OCI-LY7 (cell line): ENCODE results near the gene EFNA2. TPM values are rescaled to one million over a fixed set of nuclear protein-coding genes. Genes with fewer than 3 reads are reported as not detected.

Experiments
- BruUV-seq: library from RNA; stranded (reverse); fragments of 400-500 nt; replicated peaks from 2 replicates; lab custom pipeline; 2021; lab: Mats Ljungman, UMichigan
- CTCF ChIA-PET: fragments of 300-600 bp; sonication (Branson Sonifier 250); formaldehyde crosslinking; loops from one replicate; lab custom pipeline; 2022; ENCODE audit warnings: antibody characterized with exemption; ENCODE audit not compliant: unreplicated experiment; lab: Charles Lee
- POLR2A ChIA-PET: fragments of 300-600 bp; sonication (Branson Sonifier 250); formaldehyde crosslinking; loops from one replicate; lab custom pipeline; 2022; ENCODE audit warnings: antibody characterized with exemption; lab: Charles Lee
- DNase-seq: peaks from one replicate; pipeline ENCODE4 v3.0.0-alpha.2; 2015; ENCODE audit warnings: low spot score
- H2AFZ ChIP-seq: fragments of 200-600 bp; sonication (generic), shearing (Covaris generic); 2 replicates; pipeline ENCODE4 v1.6.1; 2014; ENCODE audit warnings: mild to moderate bottlenecking, antibody characterized with exemption, low read length, moderate library complexity
- H3K27ac ChIP-seq: fragments of 200-600 bp; sonication (generic); 2 replicates; pipeline ENCODE4 v1.5.1; 2014; ENCODE audit warnings: mixed run types, low read depth, mild to moderate bottlenecking, moderate library complexity, low read length, inconsistent platforms; ENCODE audit not compliant: poor library complexity, severe bottlenecking
- H3K36me3 ChIP-seq: fragments of 200-600 bp; sonication (generic); 2 replicates; pipeline ENCODE4 v1.6.1; 2014; ENCODE audit warnings: mild to moderate bottlenecking, antibody characterized with exemption, low read length, moderate library complexity, mixed read lengths; ENCODE audit not compliant: insufficient read depth
- H3K4me1 ChIP-seq: fragments of 200-600 bp; sonication (generic); 2 replicates; pipeline ENCODE4 v1.5.1; 2014; ENCODE audit warnings: mild to moderate bottlenecking, low read length; ENCODE audit not compliant: insufficient read depth, poor library complexity, severe bottlenecking
- H3K4me2 ChIP-seq: fragments of 200-600 bp; sonication (generic); 2 replicates; pipeline ENCODE4 v1.6.1; 2014; ENCODE audit warnings: mild to moderate bottlenecking, low read length
- H3K4me3 ChIP-seq: fragments of 200-600 bp; sonication (generic); 2 replicates; pipeline ENCODE4 v1.5.1; 2014; ENCODE audit warnings: mild to moderate bottlenecking, low read depth, low read length; ENCODE audit not compliant: poor library complexity, severe bottlenecking
- H3K79me2 ChIP-seq: fragments of 200-600 bp; sonication (generic); 2 replicates; pipeline ENCODE4 v1.6.1; 2016; ENCODE audit warnings: low read depth, mild to moderate bottlenecking, low read length, moderate library complexity, mixed read lengths; ENCODE audit not compliant: insufficient read depth
- H3K9me2 ChIP-seq: fragments of 200-600 bp; sonication (generic); 2 replicates; pipeline ENCODE4 v1.6.1; 2016; ENCODE audit warnings: mild to moderate bottlenecking, low read length, mixed read lengths; ENCODE audit not compliant: insufficient read depth
- H3K9me3 ChIP-seq: fragments of 200-600 bp; sonication (generic); 2 replicates; pipeline ENCODE4 v1.6.1; 2014; ENCODE audit warnings: mild to moderate bottlenecking, mixed run types, low read length, mixed read lengths
- H4K20me1 ChIP-seq: fragments of 200-600 bp; sonication (generic); 2 replicates; pipeline ENCODE4 v1.6.1; 2014; ENCODE audit warnings: mild to moderate bottlenecking, antibody characterized with exemption, low read length, moderate library complexity, mixed read lengths; ENCODE audit not compliant: insufficient read depth
- EZH2phosphoT487 ChIP-seq: fragments of 200-600 bp; sonication (generic); IDR thresholded peaks from 2 replicates; pipeline ENCODE4 v1.6.1; 2018; ENCODE audit warnings: low read depth, borderline replicate concordance, mild to moderate bottlenecking, mixed run types, antibody characterized with exemption, low read length, moderate library complexity, mixed read lengths
- intact Hi-C: fragments of 100-400 bp; cut with micrococcal nuclease; formaldehyde crosslinking; loops from one replicate; pipeline ENCODE4 v1.10.0; 2022; ENCODE audit not compliant: unreplicated experiment
- total RNA-seq, 2 experiments: library from RNA; depleted of rRNA in 1 of 2; stranded (reverse); fragments of >200 nt in 1 of 2; shearing (Covaris generic) in 1 of 2; gene quantifications; 2 replicates each; pipeline ENCODE4 v1.2.3, GENCODE V29; 2014 to 2022
- TF ChIP-seq, protein P1 (sequence below): fragments of 200-600 bp; sonication (generic); conservative IDR thresholded peaks from 2 replicates; pipeline ENCODE4 v1.5.1; 2014; ENCODE audit warnings: mild to moderate bottlenecking, antibody characterized with exemption, low read length, moderate library complexity, mixed read lengths

EFNA2 gene
- total RNA-seq, 2 experiments from 2014 or later: not detected

DNA sequence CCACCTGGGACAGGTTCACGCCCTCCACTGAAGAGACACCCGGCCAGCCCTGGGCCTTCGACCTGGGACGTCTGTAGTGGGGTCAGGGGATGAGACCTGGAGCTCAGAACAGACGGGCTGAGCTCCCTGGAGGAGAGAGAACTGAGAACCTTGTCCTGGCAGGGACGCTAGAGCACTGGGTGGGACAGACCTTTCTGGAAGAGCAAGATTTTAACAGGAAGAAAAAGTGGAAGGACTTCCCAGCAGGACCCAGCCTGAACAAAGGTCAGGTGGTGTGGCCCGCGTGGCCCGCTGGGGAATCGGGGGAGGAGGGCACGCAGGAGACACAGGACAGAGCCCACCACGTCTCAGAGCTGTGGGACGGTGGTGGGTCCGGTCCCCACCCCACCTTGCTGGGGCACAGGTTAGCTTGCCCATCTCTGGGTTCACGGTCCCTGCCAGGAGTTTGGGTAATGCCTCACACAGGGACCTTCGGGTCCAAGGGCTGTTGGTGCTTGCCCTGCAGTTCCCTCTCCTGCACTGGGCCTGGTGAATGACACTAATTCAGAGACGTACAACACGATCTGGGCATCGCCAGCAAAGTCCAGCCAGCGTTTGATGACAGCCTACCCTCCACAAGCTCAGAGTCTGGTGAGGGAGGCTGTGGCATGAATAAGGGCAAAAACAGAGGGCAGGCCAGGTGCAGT is 1.2 kb upstream of the EFNA2 start:
- no peak for DNase-seq
- TF ChIP-seq EZH2phosphoT487: no peak
- TF ChIP-seq, protein P1, sequence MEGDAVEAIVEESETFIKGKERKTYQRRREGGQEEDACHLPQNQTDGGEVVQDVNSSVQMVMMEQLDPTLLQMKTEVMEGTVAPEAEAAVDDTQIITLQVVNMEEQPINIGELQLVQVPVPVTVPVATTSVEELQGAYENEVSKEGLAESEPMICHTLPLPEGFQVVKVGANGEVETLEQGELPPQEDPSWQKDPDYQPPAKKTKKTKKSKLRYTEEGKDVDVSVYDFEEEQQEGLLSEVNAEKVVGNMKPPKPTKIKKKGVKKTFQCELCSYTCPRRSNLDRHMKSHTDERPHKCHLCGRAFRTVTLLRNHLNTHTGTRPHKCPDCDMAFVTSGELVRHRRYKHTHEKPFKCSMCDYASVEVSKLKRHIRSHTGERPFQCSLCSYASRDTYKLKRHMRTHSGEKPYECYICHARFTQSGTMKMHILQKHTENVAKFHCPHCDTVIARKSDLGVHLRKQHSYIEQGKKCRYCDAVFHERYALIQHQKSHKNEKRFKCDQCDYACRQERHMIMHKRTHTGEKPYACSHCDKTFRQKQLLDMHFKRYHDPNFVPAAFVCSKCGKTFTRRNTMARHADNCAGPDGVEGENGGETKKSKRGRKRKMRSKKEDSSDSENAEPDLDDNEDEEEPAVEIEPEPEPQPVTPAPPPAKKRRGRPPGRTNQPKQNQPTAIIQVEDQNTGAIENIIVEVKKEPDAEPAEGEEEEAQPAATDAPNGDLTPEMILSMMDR: no peak
- CTCF ChIA-PET: no interaction called here
- Histone ChIP-seq H2AFZ (no peak overlapping the region), H3K9me2 (no peaks in the 10 kb centered on the region), H3K4me2 (no peak overlapping the region), H3K36me3 (peaks cover 16% of the 10 kb centered on the region), H3K4me1 (no peaks in the 10 kb centered on the region), H4K20me1 (no peaks in the 10 kb centered on the region), H3K79me2 (no peaks in the 10 kb centered on the region), H3K27ac (no peak overlapping the region), H3K9me3 (no peaks in the 10 kb centered on the region), H3K4me3 (no peak overlapping the region)
- POLR2A ChIA-PET: no interaction called here
- intact Hi-C loops: no loop called here
- BruUV-seq: no TSS peak

DNA sequence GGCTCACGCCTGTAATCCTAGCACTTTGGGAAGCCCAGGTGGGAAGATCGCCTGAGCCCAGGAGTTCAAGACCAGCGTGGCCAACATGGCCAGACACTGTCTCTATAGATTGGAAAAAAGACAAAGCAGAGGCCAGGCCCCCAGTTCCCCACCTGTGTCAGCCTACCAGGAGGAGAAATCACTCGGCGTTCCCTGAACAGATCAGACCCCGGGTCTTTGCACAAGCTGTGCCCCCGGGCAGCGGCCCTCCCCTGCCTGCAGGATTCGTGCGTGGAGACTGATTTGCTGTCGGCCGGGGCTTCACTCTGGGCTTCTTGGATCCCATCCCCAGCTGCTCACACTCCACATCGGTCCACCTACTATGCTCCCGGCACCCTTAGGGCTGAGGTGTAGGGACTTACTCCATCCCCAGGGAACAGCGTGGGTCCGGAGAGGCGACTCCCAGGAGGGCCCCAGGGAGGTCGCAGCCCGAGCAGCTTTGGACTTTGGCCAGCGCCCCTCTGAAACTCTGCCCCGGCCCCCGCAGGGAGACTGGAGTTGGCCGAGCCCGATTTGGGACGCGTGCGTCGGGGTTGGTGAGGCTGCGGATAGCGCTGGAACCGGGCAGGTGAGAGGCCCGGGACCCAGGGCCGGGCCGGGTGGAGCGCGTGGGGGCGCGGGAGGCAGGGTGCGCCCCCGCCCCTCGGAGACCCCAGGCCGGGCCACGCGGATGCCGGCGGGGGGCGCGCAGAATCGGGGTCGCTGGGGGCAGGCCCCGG is 515 bp upstream of the EFNA2 start:
- intact Hi-C loops: no loop called here
- TF ChIP-seq, protein P1: no peak
- TF ChIP-seq EZH2phosphoT487: no peak
- Histone ChIP-seq H2AFZ (no peak overlapping the region), H3K36me3 (peaks cover 9% of the 10 kb centered on the region), H3K4me2 (no peak overlapping the region), H3K4me3 (no peak overlapping the region), H3K9me2 (no peaks in the 10 kb centered on the region), H3K9me3 (no peaks in the 10 kb centered on the region), H3K27ac (no peak overlapping the region), H3K4me1 (no peaks in the 10 kb centered on the region), H4K20me1 (no peaks in the 10 kb centered on the region), H3K79me2 (no peaks in the 10 kb centered on the region)
- BruUV-seq: no TSS peak
- ChIA-PET POLR2A (no interaction called here), CTCF (no interaction called here)
- DNase-seq: no peak
